WTC11 (cell line): ENCODE results near the gene TMEM121.

Experiments used
- CTCF ChIP-seq: fragments of 200-600 bp; IDR thresholded peaks from 2 replicates; pipeline ENCODE4 v1.8.0; 2022; ENCODE audit warnings: antibody characterized with exemption
- ZNF423 ChIP-seq: fragments of 250-450 bp; sonication (Bioruptor Pico); IDR thresholded peaks from 2 replicates; pipeline ENCODE4 v2.1.2; 2022; ENCODE audit warnings: mild to moderate bottlenecking, moderate library complexity

GRCh38 chr14:105493921-105494605 lies 32.3 kb upstream of the TMEM121 start:
- TF ChIP-seq CTCF = no peak
- TF ChIP-seq ZNF423 (CRISPR knock-in tag) = no peak
